Muscle of back (tissue), 11 donors: ENCODE data around the gene STMN1. TPM values are rescaled to one million over a fixed set of nuclear protein-coding genes. Genes with fewer than 3 reads are reported as not detected.

Experiments used
- DNase-seq, 3 donors: peaks; one replicate each; pipeline versions ENCODE4 v3.0.0 to v3.0.0-alpha.2; 2013
- polyA plus RNA-seq, 10 donors: library from polyadenylated mRNA; unstranded; fragments of 120-200 nt; gene quantifications; one replicate each; pipeline ENCODE4 v1.2.1, GENCODE V29; 2013; ENCODE audit not compliant: insufficient read length in 10 of 10

The STMN1 gene
- polyA plus RNA-seq, 10 donors, result 402 to 727 (median 524) TPM

DNA sequence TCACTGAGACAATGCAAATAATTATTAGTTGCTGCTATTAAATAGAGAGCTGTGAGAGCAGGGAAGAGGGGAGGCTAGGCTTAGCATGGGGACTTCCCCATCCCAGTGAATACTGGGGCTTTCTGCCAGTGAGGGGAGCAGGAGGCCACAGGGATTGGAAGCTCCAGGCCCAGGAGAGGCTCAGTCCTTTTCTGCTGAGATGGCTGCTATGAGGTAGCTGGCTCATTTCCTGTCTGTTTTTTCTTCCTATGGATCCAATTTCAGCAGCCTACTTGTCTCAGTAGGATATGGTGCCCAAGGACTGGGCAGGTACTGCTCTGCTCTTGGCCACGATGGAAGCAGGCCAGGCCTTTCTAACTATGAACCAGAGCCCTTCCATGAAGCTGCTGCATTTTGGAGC is 10.0 kb downstream of the STMN1 start:
- no peak for DNase-seq

DNA sequence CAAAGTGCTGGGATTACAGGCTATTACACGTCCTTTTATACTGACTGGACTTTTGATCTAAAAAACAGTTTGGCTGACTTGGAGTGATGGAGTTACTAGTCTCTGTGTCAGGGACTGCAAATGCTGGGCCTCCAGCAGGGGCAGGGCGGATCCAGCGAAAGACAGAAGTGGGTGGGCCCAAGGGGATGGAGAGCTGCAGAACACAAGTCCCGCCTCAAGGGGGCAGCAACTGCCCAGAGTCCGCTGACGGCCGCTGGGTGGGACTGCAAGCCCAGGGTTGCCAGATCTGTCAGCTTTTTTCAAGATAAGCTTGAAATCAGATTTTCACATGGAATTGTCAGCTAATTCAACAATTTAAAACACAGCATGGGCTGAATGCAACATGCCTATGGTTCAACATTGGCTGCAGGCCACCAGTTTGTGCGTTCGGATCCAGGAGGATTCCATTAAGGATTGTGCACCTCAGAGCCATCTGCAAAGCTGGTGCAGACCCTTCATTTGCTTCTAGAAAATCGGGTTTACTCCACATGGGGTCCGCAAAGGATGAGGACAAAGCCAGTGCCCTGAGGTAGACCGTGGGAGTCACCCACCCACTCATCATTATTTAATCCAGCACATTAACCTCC is 10.7 kb downstream of the STMN1 start:
- DNase-seq, result peak; percentile 92 to 97 (median 95)

GRCh38 chr1:25893116-25893515 is 13.1 kb downstream of the STMN1 start:
- no peak for DNase-seq

DNA sequence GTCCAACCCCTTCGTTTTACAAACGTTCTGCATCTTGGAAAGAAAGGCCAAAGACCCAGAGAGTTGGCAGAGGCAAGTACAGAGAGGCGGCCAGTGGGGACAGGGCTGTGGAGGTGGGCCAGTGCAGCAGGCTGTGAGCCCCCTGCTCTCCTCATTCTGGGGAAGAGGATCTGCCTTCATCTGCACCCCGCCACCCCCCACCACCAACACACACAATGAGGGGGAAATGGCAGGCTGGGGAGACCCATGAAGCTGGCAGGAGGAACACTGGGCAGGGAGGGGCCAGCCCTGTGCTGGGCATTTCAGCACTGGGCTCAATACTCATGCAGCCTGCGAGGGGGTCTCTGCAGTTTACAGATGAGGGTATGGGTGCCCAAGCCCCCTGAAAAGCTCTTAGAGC is 14.6 kb downstream of the STMN1 start:
- DNase-seq, result no peak

- no peak for DNase-seq
Observed at GRCh38 chr1:25890239-25891034, 15.8 kb downstream of the STMN1 start.

GRCh38 chr1:25889470-25889869 is 16.7 kb downstream of the STMN1 start:
- DNase-seq, result no peak

DNA sequence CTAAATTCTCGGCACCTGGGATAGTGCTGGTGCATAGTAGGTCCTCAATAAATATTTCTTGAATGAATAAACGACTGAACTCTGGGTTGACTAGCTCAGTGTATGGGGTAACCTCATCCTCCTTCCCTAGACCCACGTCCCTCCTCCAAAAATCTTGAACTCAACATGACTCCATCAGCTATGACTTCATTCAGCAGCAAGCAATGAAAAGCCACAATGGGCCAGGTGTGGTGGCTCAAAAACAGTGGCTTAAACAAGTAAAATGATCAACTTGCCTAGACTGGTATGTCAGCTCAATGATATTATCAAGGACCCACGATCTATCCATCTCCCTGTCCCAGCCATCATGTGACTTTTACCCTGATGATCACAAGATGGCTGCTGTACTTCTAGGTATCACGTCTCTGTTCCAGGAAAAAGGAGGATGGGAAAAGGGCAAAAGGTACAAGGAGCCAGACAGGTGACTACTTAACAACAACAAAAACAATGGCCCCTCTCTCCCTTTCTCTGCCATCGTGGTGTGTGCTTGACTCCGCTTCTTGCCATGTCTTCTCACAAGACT is 17.7 kb downstream of the STMN1 start:
- DNase-seq, result no peak

DNA sequence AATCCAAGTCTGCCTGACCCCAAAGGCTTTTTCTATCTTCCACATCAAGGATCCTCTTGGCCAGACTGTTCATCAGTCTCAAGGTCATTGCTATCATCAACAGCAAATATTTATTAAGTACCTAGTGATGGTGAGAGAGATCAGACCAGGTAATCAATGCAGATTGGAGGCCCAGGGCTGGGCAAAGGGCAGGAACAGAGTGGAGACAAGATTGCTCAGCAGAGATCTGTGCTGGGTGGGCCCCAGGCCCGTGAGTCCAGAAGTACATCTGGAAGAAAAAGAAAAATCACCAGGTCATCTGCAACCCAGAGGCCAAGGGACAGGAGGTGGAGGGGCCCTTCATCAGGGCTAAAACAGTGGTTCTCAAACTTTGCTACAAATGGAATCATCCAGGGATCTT is 20.6 kb downstream of the STMN1 start:
- DNase-seq, result no peak

DNA sequence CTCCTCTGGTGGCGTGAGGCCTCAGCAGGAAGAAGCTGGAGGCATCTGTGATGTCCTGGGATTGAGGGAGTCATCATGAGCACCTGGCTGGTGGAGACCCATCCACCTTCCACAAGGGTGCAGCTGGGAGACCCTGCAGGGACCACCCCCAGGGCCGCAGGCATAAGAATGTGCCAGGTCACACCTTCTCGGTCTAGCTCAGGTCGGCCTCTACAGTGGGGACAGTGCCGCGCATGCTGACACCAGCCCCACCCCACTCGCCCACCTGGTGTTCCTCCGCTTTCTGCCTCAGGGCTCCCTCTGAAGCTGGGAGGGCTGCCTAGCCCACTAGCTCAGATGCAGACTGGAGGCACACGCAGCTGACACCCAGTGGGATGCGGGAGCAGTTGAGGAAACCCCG is 25.0 kb downstream of the STMN1 start:
- DNase-seq, result no peak

- DNase-seq, result no peak
Observed at GRCh38 chr1:25880518-25880917, 25.7 kb downstream of the STMN1 start.

DNA sequence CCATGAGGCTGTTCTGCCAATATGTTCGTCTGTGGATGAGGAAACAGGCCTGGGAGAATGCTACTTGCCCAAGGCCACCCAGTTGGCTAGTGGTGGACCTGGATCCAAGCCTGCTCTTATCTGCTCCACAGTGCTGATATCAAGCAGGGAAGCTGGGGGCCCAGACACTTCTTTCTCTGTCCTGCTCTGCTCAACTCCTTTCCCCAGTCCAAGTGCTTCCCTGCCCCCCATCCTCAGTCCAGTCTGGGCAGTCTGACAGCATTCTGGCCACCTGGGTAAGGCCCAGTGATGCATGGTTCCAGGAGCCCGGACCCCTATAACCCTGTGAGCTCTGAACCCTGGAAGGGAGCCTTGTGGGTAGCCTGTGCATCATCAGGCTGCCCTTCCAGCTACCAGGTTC is 26.5 kb downstream of the STMN1 start:
- no peak for DNase-seq

- DNase-seq, result no peak
Observed at GRCh38 chr1:25878690-25879089, 27.5 kb downstream of the STMN1 start.

DNA sequence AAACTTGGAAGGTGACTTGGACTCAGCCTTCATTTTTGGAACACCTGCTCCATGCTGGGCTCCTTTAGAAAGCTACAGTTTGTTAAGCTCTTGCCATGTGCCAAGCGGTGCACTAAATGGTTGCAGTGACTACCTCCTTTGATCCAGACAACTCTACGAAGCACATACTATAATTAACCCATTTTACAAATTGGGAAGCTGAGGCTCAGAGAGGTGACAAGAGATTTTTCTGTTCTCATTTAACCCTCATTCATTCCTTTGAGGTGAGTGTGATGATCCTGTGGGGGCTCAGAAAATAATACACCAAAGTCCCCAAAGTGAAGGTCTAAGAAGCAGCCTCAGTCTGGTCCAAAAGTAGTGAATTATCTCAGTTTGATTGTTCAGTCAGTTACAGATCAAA is 29.1 kb downstream of the STMN1 start:
- no peak for DNase-seq

- DNase-seq, result no peak
Observed at GRCh38 chr1:25876693-25877077, 29.5 kb downstream of the STMN1 start.

DNA sequence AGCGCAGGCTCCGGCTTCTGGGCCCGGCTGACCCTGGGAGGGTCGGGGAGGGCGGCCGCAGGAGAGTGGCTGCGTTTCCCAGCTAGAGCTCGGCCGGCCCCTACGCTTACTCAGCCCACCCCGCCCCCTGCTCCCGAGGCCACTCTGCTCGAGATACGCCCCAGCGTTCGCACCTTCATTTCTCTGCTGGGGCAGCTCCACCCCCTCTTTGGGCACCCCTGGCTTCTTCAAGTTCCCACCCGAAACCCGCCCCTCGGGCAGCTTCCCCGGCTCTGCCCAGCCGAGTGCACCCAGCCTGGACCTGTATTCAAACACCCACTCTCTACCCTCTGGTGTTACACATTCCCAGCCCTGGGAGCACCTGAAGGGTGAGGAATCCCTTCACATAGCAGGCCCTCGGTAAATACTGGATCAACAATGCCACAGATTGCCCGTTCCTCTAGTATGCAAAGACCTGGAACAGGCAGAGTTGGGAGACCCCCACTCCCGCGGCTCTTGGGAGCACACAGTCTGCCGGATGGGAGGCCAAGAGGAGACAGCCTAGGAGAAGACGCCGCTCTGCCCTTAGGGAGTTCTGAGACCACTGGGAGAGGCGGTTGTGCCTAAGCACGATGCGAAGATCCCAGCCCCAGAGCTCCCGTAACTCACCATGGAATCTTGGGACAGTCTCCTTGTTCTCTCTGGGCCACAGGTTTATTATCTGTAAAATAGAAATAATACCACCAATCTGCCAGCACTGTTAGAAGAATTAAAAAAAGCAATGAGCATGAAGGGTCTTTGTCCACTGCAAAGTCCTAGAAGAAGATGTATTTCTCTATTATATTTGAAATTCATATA is 30.1 kb downstream of the STMN1 start:
- DNase-seq, result no peak

- peak; percentile 77 to 93 (median 84) for DNase-seq
Observed at GRCh38 chr1:25875154-25875855, 30.9 kb downstream of the STMN1 start, which contains the start of gene PAQR7. Gene PAQR7, minus strand, starts transcription at chr1:25875708. Its CDS starts 11,869 bp downstream, at chr1:25863839.

DNA sequence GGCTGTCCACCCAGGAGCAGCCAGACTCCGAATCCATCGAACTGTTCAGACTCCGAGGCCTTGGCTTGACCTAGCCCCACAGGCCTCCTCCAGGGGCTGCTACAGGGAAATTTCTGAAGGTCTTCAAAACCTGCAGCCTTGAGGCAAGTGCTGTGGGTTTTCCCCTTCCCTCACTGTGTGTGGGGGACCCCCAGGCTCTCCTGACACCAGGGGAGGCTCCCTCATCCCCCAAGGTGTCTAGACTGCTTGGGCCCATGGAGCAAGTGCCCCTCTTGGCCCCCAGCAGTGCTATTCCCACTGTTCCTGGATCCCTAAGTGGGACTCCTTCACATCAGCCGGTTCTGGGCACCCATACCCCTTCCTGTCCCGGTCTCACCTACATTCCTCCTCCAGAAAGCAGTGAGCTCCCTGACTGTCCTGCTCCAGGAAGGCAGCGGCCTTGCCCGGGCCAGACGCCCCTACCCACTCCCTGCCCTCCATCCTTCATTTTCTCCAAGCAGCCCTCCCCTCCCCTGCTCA is 31.5 kb downstream of the STMN1 start:
- no peak for DNase-seq

DNA sequence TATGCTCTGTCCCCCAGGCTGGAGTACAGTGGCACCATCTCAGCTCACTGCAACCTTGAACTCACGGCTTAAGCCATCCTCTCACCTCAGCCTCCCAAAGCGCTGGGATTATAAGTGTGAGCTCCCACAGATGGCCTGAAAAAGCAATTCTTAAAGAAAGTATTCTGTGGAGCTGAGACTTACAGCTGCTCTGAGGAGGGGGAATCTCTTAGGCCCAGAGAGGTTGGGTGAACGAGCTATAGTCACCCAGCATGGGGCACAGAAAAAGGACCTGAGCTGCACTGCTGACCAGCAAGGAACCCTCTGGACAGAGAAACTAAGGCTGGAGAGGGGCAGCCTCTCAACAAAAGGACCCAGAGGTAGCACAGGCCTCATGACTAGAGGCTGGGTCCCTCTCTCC is 32.0 kb downstream of the STMN1 start:
- DNase-seq, result no peak

GRCh38 chr1:25873120-25873519 is 33.1 kb downstream of the STMN1 start:
- DNase-seq, result no peak

DNA sequence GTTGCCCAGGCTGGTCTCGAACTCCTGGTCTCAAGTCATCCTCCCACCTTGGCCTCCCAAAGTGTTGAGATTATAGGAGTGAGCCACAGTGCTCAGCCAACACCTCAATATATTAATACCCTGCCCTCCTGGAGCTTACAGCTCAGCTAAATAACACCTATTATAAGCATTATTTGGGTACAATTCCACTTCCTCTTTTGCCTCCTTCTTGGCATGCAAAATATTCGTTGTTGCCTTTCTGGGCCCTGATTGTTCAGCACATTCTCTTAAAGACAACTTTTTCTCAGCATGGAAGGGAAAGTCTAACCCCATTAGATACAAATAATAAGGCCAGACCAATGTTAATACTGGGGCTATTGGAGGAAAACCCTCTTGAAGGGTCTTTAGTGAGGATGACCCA is 33.5 kb downstream of the STMN1 start:
- no peak for DNase-seq
